B cell (primary cell): ENCODE results near the gene ACAN.

Experiments
- EZH2 ChIP-seq: IDR thresholded peaks from 2 replicates; pipeline ENCODE4 v1.6.1; 2012; ENCODE audit warnings: borderline replicate concordance, low read depth, mild to moderate bottlenecking, moderate library complexity, low read length; ENCODE audit not compliant: insufficient read depth, poor library complexity, severe bottlenecking
- TF ChIP-seq, protein P1 (sequence below): fragments of 200-600 bp; IDR thresholded peaks from one replicate; pipeline ENCODE4 v1.8.0; 2022; ENCODE audit warnings: antibody characterized with exemption, mild to moderate bottlenecking

DNA sequence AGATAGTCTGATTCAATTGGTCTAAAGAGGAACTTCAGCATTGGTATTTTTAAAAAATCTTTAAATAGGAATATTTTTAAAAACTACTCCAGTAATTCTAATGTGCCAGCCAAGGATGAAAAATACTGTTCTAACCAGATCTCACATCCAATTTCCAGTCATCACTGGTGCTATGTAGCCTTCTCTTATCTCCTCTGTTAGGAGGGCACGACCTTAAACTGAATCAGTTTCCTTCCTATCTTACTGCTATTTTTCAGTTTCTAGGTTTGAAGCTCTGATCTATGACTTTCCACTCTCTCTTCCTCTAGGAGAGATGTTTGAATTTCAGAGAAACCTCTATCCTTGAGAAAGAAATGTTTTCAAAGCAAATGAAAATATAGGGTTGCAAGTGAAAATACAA is 60.2 kb downstream of the ACAN start:
- TF ChIP-seq, protein P1, sequence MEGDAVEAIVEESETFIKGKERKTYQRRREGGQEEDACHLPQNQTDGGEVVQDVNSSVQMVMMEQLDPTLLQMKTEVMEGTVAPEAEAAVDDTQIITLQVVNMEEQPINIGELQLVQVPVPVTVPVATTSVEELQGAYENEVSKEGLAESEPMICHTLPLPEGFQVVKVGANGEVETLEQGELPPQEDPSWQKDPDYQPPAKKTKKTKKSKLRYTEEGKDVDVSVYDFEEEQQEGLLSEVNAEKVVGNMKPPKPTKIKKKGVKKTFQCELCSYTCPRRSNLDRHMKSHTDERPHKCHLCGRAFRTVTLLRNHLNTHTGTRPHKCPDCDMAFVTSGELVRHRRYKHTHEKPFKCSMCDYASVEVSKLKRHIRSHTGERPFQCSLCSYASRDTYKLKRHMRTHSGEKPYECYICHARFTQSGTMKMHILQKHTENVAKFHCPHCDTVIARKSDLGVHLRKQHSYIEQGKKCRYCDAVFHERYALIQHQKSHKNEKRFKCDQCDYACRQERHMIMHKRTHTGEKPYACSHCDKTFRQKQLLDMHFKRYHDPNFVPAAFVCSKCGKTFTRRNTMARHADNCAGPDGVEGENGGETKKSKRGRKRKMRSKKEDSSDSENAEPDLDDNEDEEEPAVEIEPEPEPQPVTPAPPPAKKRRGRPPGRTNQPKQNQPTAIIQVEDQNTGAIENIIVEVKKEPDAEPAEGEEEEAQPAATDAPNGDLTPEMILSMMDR = no peak
- no peak for TF ChIP-seq EZH2
